GM10266 (cell line): ENCODE data around the gene DNAH8.
"Not testable (repeated sequence)": the region's sequence is repeated elsewhere in the genome, so short reads cannot be mapped to it uniquely, and the experiment has no call there.

Source experiments
- DNase-seq: peaks from one replicate; pipeline ENCODE4 v3.0.0; 2012; ENCODE audit errors: extremely low spot score
- CTCF ChIP-seq: IDR thresholded peaks from 2 replicates; pipeline ENCODE4 v1.5.1; 2012; ENCODE audit warnings: mild to moderate bottlenecking, low read depth; ENCODE audit not compliant: control insufficient read depth, insufficient read depth; ENCODE audit errors: missing control alignments

DNAH8 gene

GRCh38 chr6:38784506-38785235 is 69.6 kb downstream of the DNAH8 start:
- no peak for TF ChIP-seq CTCF
- no peak for DNase-seq

GRCh38 chr6:38786486-38786885 is 71.4 kb downstream of the DNAH8 start:
- TF ChIP-seq CTCF = no peak
- no peak for DNase-seq

GRCh38 chr6:38789256-38789655 is 74.1 kb downstream of the DNAH8 start:
- DNase-seq = no peak
- TF ChIP-seq CTCF = no peak

GRCh38 chr6:38792356-38792755 is 77.2 kb downstream of the DNAH8 start:
- no peak for DNase-seq
- no peak for TF ChIP-seq CTCF

GRCh38 chr6:38794682-38795081 is 79.6 kb downstream of the DNAH8 start:
- no peak for DNase-seq
- TF ChIP-seq CTCF = no peak

GRCh38 chr6:38796006-38796405 is 80.9 kb downstream of the DNAH8 start:
- TF ChIP-seq CTCF = no peak
- DNase-seq = no peak

- DNase-seq = not testable (repeated sequence)
These were observed 81.3 kb downstream of the DNAH8 start for GRCh38 chr6:38796437-38796836.

GRCh38 chr6:38796850-38797249 is 81.7 kb downstream of the DNAH8 start:
- no peak for DNase-seq
- no peak for TF ChIP-seq CTCF
